K562 (cell line): ENCODE results near the gene PARPBP. TPM values are rescaled to one million over a fixed set of nuclear protein-coding genes. Genes with fewer than 3 reads are reported as not detected.

Experiments used
- ATAC-seq: fragments of 200-7000 bp; cut with Tn5 transposase; 3 replicates; pipeline ENCODE4 v1.9.1; 2020; ENCODE audit warnings: moderate library complexity
- BruUV-seq: library from RNA; stranded (reverse); fragments of 400-500 nt; replicated peaks from 2 replicates; lab custom pipeline; 2021; lab: Mats Ljungman, UMichigan
- CTCF ChIA-PET: fragments of 300-600 bp; formaldehyde crosslinking; extraction: SDS; loops from one replicate; lab custom pipeline; 2021; ENCODE audit warnings: low intra/inter-chr PET ratio; lab: Yijun Ruan, JAX
- POLR2A ChIA-PET: fragments of 300-600, 350-650 bp; sonication (Branson Sonifier 250); formaldehyde crosslinking; extraction: SDS; loops from one replicate; lab custom pipeline; 2021; ENCODE audit warnings: antibody characterized with exemption, inconsistent platforms; lab: Yijun Ruan, JAX
- DNase-seq, 4 experiments: peaks; one replicate each; pipeline versions ENCODE4 v3.0.0 to v3.0.0-alpha.2; 2011 to 2018; ENCODE audit warnings: low spot score in 3 of 4, mixed read lengths in 3 of 4; ENCODE audit errors: extremely low read depth in 1 of 4
- FAIRE-seq: peaks from 2 replicates; lab custom pipeline; 2011; peaks lifted over from hg19 to GRCh38; lab: Jason Lieb, UNC
- H2AFZ ChIP-seq: 2 replicates; pipeline ENCODE4 v1.6.0; 2011; ENCODE audit warnings: low read depth, low read length, control low read depth, inconsistent platforms
- H3K27ac ChIP-seq: fragments of 200-600 bp; 3 replicates; pipeline ENCODE4 v1.8.0; 2011; ENCODE audit warnings: low read depth, mild to moderate bottlenecking, control low read depth, inconsistent platforms, low read length, moderate library complexity, mixed read lengths; ENCODE audit errors: extremely low read depth
- H3K27me3 ChIP-seq, 2 experiments: fragments of 300-600 bp in 1 of 2; 2 replicates in 1 of 2; 3 replicates in 1 of 2; pipeline versions ENCODE4 v1.6.0 to v1.8.0; 2011; ENCODE audit warnings: inconsistent platforms in 2 of 2, low read length in 2 of 2, mild to moderate bottlenecking in 1 of 2, mixed read lengths in 1 of 2, moderate library complexity in 1 of 2; ENCODE audit not compliant: control insufficient read depth in 2 of 2, insufficient read depth in 2 of 2
- H3K36me3 ChIP-seq: fragments of 300-600 bp; 3 replicates; pipeline ENCODE4 v1.8.0; 2011; ENCODE audit warnings: mild to moderate bottlenecking, low read length, inconsistent platforms; ENCODE audit not compliant: control insufficient read depth, insufficient read depth
- H3K4me1 ChIP-seq, 2 experiments: fragments of 200-600 bp in 1 of 2; replicated peaks in 1 of 2; 2 replicates in 1 of 2; 3 replicates in 1 of 2; pipeline versions ENCODE4 v1.5.1 to v1.8.0; 2011; ENCODE audit warnings: inconsistent platforms in 2 of 2, low read length in 2 of 2, mild to moderate bottlenecking in 1 of 2, mixed read lengths in 1 of 2, moderate library complexity in 1 of 2; ENCODE audit not compliant: control insufficient read depth in 2 of 2, insufficient read depth in 2 of 2
- H3K4me2 ChIP-seq: 2 replicates; pipeline ENCODE4 v1.6.1; 2011; ENCODE audit warnings: low read length, control low read depth, inconsistent platforms, mixed read lengths; ENCODE audit not compliant: insufficient read depth
- H3K4me3 ChIP-seq: fragments of 200-600 bp; sonication (generic), shearing (Covaris generic); 2 replicates; pipeline ENCODE4 v1.5.1; 2016; ENCODE audit warnings: control low read depth, inconsistent platforms
- H3K79me2 ChIP-seq: fragments of 200-600 bp; 3 replicates; pipeline ENCODE4 v1.8.0; 2011; ENCODE audit warnings: low read length, inconsistent platforms; ENCODE audit not compliant: control insufficient read depth, insufficient read depth
- H3K9ac ChIP-seq, 2 experiments: 2 replicates each; pipeline versions ENCODE4 v1.6.0 to v1.6.1; 2011; ENCODE audit warnings: low read depth in 2 of 2, low read length in 2 of 2, control low read depth in 1 of 2, inconsistent platforms in 1 of 2, mild to moderate bottlenecking in 1 of 2, mixed read lengths in 1 of 2; ENCODE audit not compliant: insufficient read depth in 1 of 2
- H3K9me1 ChIP-seq: one replicate; pipeline ENCODE4 v1.6.0; 2011; ENCODE audit warnings: inconsistent platforms, mild to moderate bottlenecking, low read length, moderate library complexity; ENCODE audit not compliant: control insufficient read depth, insufficient read depth
- H3K9me3 ChIP-seq: replicated peaks from 2 replicates; pipeline ENCODE4 v1.5.1; 2011; ENCODE audit warnings: low read depth, low read length, inconsistent platforms; ENCODE audit not compliant: control insufficient read depth, insufficient read depth
- H4K20me1 ChIP-seq: replicated peaks from 2 replicates; pipeline ENCODE4 v1.6.1; 2011; ENCODE audit warnings: low read length, inconsistent platforms, mixed read lengths; ENCODE audit not compliant: control insufficient read depth, insufficient read depth
- ARID3B ChIP-seq: fragments of 250-450 bp; sonication (Bioruptor Pico); IDR thresholded peaks from 2 replicates; pipeline ENCODE4 v1.4.0; 2020; ENCODE audit warnings: borderline replicate concordance
- JUNB ChIP-seq: fragments of 450-650 bp; formaldehyde crosslinking; conservative IDR thresholded peaks from 2 replicates; pipeline ENCODE4 v1.4.0; 2020; ENCODE audit warnings: mild to moderate bottlenecking
- JUND ChIP-seq, 2 experiments: IDR thresholded peaks; 2 replicates in 1 of 2; 3 replicates in 1 of 2; pipeline ENCODE4 v1.6.1; 2011; ENCODE audit warnings: borderline replicate concordance in 2 of 2, low read depth in 2 of 2, low read length in 2 of 2, improper control_type of control experiment in 1 of 2, missing biosample characterization in 1 of 2, missing genetic modification characterization in 1 of 2, missing genetic modification reagents in 1 of 2
- NCOA2 ChIP-seq, 2 experiments: fragments of 450-650 bp; IDR thresholded peaks; 2 replicates each; pipeline ENCODE4 v1.6.1; 2018; ENCODE audit warnings: mild to moderate bottlenecking in 2 of 2, moderate library complexity in 1 of 2; ENCODE audit not compliant: partially characterized antibody in 2 of 2
- NCOA6 ChIP-seq: fragments of 450-650 bp; IDR thresholded peaks from 2 replicates; pipeline ENCODE4 v1.6.1; 2017; ENCODE audit warnings: mild to moderate bottlenecking
- U2AF1 ChIP-seq: fragments of 200-400 bp; formaldehyde crosslinking; optimal IDR thresholded peaks from 2 replicates; pipeline ENCODE3; 2017; ENCODE audit warnings: mild to moderate bottlenecking, low read depth, low read length, moderate library complexity
- ZKSCAN1 ChIP-seq: fragments of 150-350 bp; IDR thresholded peaks from 2 replicates; pipeline ENCODE4 v1.6.1; 2016; ENCODE audit warnings: low read depth, low read length
- ZNF174 ChIP-seq: fragments of 250-450 bp; sonication (Bioruptor Pico); IDR thresholded peaks from 2 replicates; pipeline ENCODE4 v1.4.0; 2020; ENCODE audit warnings: mild to moderate bottlenecking
- ZNF197 ChIP-seq: fragments of 200-800 bp; sonication (Bioruptor generic); IDR thresholded peaks from 2 replicates; pipeline ENCODE4 v1.6.1; 2016; ENCODE audit warnings: low read depth, missing genetic modification characterization, missing compliant biosample characterization
- ZNF512 ChIP-seq: IDR thresholded peaks from 2 replicates; pipeline ENCODE4 v1.6.1; 2016; ENCODE audit warnings: missing genetic modification characterization, missing compliant biosample characterization
- ZNF518B ChIP-seq: fragments of 250-450 bp; sonication (Bioruptor Pico); IDR thresholded peaks from 2 replicates; pipeline ENCODE4 v1.5.0; 2021; ENCODE audit warnings: mild to moderate bottlenecking, moderate library complexity
- ZNF57 ChIP-seq: fragments of 450-650 bp; formaldehyde crosslinking; IDR thresholded peaks from 2 replicates; pipeline ENCODE4 v1.4.0; 2020; ENCODE audit warnings: mild to moderate bottlenecking, moderate library complexity
- ZNF79 ChIP-seq: fragments of 250-450 bp; sonication (Bioruptor Pico); IDR thresholded peaks from 2 replicates; pipeline ENCODE4 v1.4.0; 2020; ENCODE audit warnings: low read depth, mild to moderate bottlenecking, moderate library complexity
- in situ Hi-C: fragments of 300-500 bp; cut with MboI; formaldehyde crosslinking; loops from 4 replicates; pipeline ENCODE4 v1.15.0; 2018; ENCODE audit warnings: inconsistent platforms, mixed read lengths
- intact Hi-C: fragments of 100-400 bp; cut with micrococcal nuclease; formaldehyde crosslinking; loops from 2 replicates; pipeline ENCODE4 v1.14.2; 2022
- polyA plus RNA-seq, 8 experiments: library from polyadenylated mRNA; depleted of rRNA in 4 of 8; stranded (reverse) in 5 of 8; unstranded in 3 of 8; fragments of >200 nt; fragmentation: Nextera tagmentation in 2 of 8; fragmentation: Illumina TruSeq in 1 of 8; extraction: Ambion mirVana in 2 of 8; extraction: Trizol in 1 of 8; gene quantifications; 2 replicates each; pipeline versions ENCODE4 v1.2.1 to v1.2.3, GENCODE V29; 2011 to 2014; ENCODE audit warnings: inconsistent platforms in 1 of 8, missing spikeins in 1 of 8
- total RNA-seq, 7 experiments: library from RNA; depleted of rRNA in 6 of 7; stranded (reverse); fragments of >200 nt in 6 of 7; fragmentation: Illumina TruSeq in 2 of 7; extraction: Trizol in 2 of 7; gene quantifications; 2 replicates each; pipeline versions ENCODE4 v1.2.1 to v1.2.3, GENCODE V29; 2011 to 2021; ENCODE audit warnings: low replicate concordance in 1 of 7

PARPBP gene
- total and polyA plus RNA-seq, 9 of the 15 experiments (the other 6 are each of a cell fraction or from before 2014, with no cell fraction given), result 26.1 to 62.5 (median 49.0) TPM

GRCh38 chr12:102232036-102232435, 112.1 kb downstream of the PARPBP start:
- Histone ChIP-seq H3K9me1 (no peaks in the 10 kb centered on the region), H3K9me3 (no peaks in the 10 kb centered on the region), H2AFZ (no peak overlapping the region), H3K4me2 (no peak overlapping the region), H3K27me3 (no peaks in the 10 kb centered on the region), H3K79me2 (no peaks in the 10 kb centered on the region), H3K36me3 (no peaks in the 10 kb centered on the region), H4K20me1 (no peaks in the 10 kb centered on the region), H3K27ac (no peak overlapping the region), H3K4me1 (no peaks in the 10 kb centered on the region), H3K4me3 (no peak overlapping the region), H3K9ac (no peak overlapping the region)
- in situ Hi-C loops (no loop called here), intact Hi-C loops (no loop called here)
- ChIA-PET POLR2A (no interaction called here), CTCF (no interaction called here)
- DNase-seq, result no peak
- ATAC-seq, result no peak
- no peak for FAIRE-seq
- BruUV-seq, result no TSS peak
- no peak for TF ChIP-seq ZNF197 (CRISPR knock-in tag)
- TF ChIP-seq U2AF1, result no peak
- TF ChIP-seq ZNF57 (CRISPR knock-in tag), result no peak
- TF ChIP-seq ZNF79 (CRISPR knock-in tag), result no peak
- no peak for TF ChIP-seq NCOA2 (IDR thresholded peaks at IDR 0.05; ENCODE audit: partially characterized antibody in 2 of 2)
- TF ChIP-seq ZKSCAN1, result no peak
- TF ChIP-seq ZNF174, result no peak
- no peak for TF ChIP-seq ZNF518B (CRISPR knock-in tag)
- no peak for TF ChIP-seq JUNB (CRISPR knock-in tag)
- TF ChIP-seq ARID3B (CRISPR knock-in tag), result no peak
- TF ChIP-seq ZNF512, result no peak
- no peak for TF ChIP-seq NCOA6
- TF ChIP-seq JUND (IDR thresholded peaks at IDR 0.05; ENCODE audit: borderline replicate concordance, low read depth, low read length), result no peak
- TF ChIP-seq JUND (tag; IDR thresholded peaks at IDR 0.05; ENCODE audit: borderline replicate concordance, low read depth, low read length), result no peak
